SK-N-SH (cell line): Measurements from ENCODE around the gene ESPNL. TPM values are rescaled to one million over a fixed set of nuclear protein-coding genes. Genes with fewer than 3 reads are reported as not detected.
A peak's percentile ranks its signal among the peaks of the same experiment; 100 is the strongest.

Experiments used
- CTCF ChIA-PET: fragments of 300-600, 350-600 bp; formaldehyde crosslinking; extraction: SDS; loops from one replicate; lab custom pipeline; 2021; lab: Yijun Ruan, JAX
- POLR2A ChIA-PET: fragments of 350-600 bp; sonication (Branson Sonifier 250); formaldehyde crosslinking; extraction: SDS; loops from one replicate; lab custom pipeline; 2020; ENCODE audit warnings: antibody characterized with exemption, inconsistent platforms; lab: Yijun Ruan, JAX
- DNase-seq: peaks from one replicate; pipeline ENCODE4 v3.0.0; 2012
- H2AFZ ChIP-seq: fragments of 200-600 bp; sonication (generic); 2 replicates; pipeline ENCODE4 v1.8.1; 2016; ENCODE audit warnings: antibody characterized with exemption, mild to moderate bottlenecking, low read depth
- H3F3A ChIP-seq: fragments of 200-600 bp; sonication (generic); replicated peaks from 2 replicates; pipeline ENCODE3; 2016; ENCODE audit warnings: antibody characterized with exemption, mild to moderate bottlenecking; ENCODE audit not compliant: insufficient read depth
- H3K27ac ChIP-seq, 2 experiments: fragments of 200-500 bp in 1 of 2; fragments of 200-600 bp in 1 of 2; sonication (Bioruptor generic) in 1 of 2; sonication (generic), shearing (Covaris generic) in 1 of 2; 2 replicates each; pipeline versions ENCODE4 v1.5.1 to v1.6.1; 2014 to 2016; ENCODE audit warnings: low read depth in 2 of 2, inconsistent platforms in 1 of 2, low read length in 1 of 2, mild to moderate bottlenecking in 1 of 2, mixed read lengths in 1 of 2
- H3K27me3 ChIP-seq: fragments of 200-600 bp; sonication (generic), shearing (Covaris generic); 2 replicates; pipeline ENCODE4 v1.6.1; 2016; ENCODE audit warnings: mixed run types; ENCODE audit not compliant: insufficient read depth
- H3K36me3 ChIP-seq, 2 experiments: fragments of 200-500 bp in 1 of 2; fragments of 200-600 bp in 1 of 2; sonication (Bioruptor generic) in 1 of 2; sonication (generic) in 1 of 2; replicated peaks in 1 of 2; 2 replicates each; pipeline versions ENCODE3 to v1.5.1; 2014 to 2016; ENCODE audit warnings: low read length in 1 of 2, mild to moderate bottlenecking in 1 of 2; ENCODE audit not compliant: insufficient read depth in 2 of 2, control insufficient read depth in 1 of 2
- H3K4me1 ChIP-seq, 2 experiments: fragments of 200-500 bp in 1 of 2; fragments of 200-600 bp in 1 of 2; sonication (Bioruptor generic) in 1 of 2; sonication (generic), shearing (Covaris generic) in 1 of 2; 2 replicates each; pipeline versions ENCODE4 v1.5.1 to v1.6.1; 2014 to 2016; ENCODE audit warnings: low read depth in 1 of 2, low read length in 1 of 2, mixed run types in 1 of 2; ENCODE audit not compliant: insufficient read depth in 2 of 2, control insufficient read depth in 1 of 2
- H3K4me2 ChIP-seq: fragments of 200-600 bp; sonication (generic), shearing (Covaris generic); 2 replicates; pipeline ENCODE4 v1.6.1; 2017; ENCODE audit warnings: mixed run types
- H3K4me3 ChIP-seq, 2 experiments: fragments of 200-500 bp in 1 of 2; fragments of 200-600 bp in 1 of 2; sonication (Bioruptor generic) in 1 of 2; sonication (generic), shearing (Covaris generic) in 1 of 2; 2 replicates each; pipeline versions ENCODE4 v1.5.1 to v1.8.1; 2014 to 2016; ENCODE audit warnings: low read depth in 2 of 2, inconsistent platforms in 1 of 2, low read length in 1 of 2, mild to moderate bottlenecking in 1 of 2, mixed read lengths in 1 of 2, moderate library complexity in 1 of 2
- H3K79me2 ChIP-seq: fragments of 200-600 bp; sonication (generic); 2 replicates; pipeline ENCODE4 v1.8.1; 2017; ENCODE audit warnings: mild to moderate bottlenecking; ENCODE audit not compliant: insufficient read depth
- H3K9ac ChIP-seq: fragments of 200-600 bp; sonication (generic); 2 replicates; pipeline ENCODE4 v1.6.1; 2017; ENCODE audit warnings: mixed run types
- H3K9me2 ChIP-seq: fragments of 200-600 bp; sonication (generic); 2 replicates; pipeline ENCODE4 v1.6.1; 2017; ENCODE audit warnings: mixed run types
- H3K9me3 ChIP-seq: fragments of 200-600 bp; sonication (generic); 2 replicates; pipeline ENCODE4 v1.6.1; 2017; ENCODE audit warnings: mixed run types, mild to moderate bottlenecking, moderate library complexity
- H4K20me1 ChIP-seq: fragments of 200-600 bp; sonication (generic); 2 replicates; pipeline ENCODE4 v1.6.1; 2017; ENCODE audit warnings: mild to moderate bottlenecking, mixed run types; ENCODE audit not compliant: insufficient read depth
- ELF1 ChIP-seq: IDR thresholded peaks from 2 replicates; pipeline ENCODE4 v1.4.0; 2012
- EZH2phosphoT487 ChIP-seq: fragments of 200-600 bp; sonication (generic); IDR thresholded peaks from 2 replicates; pipeline ENCODE4 v1.6.1; 2017; ENCODE audit warnings: low read depth, mixed run types, mild to moderate bottlenecking, antibody characterized with exemption, moderate library complexity, borderline replicate concordance
- FOSL2 ChIP-seq: IDR thresholded peaks from 2 replicates; pipeline ENCODE4 v1.4.0; 2012; ENCODE audit warnings: low read depth, mild to moderate bottlenecking, moderate library complexity, borderline replicate concordance
- FOXJ3 ChIP-seq: sonication (generic); formaldehyde crosslinking; IDR thresholded peaks from 2 replicates; pipeline ENCODE4 v1.5.1; 2020; ENCODE audit warnings: mild to moderate bottlenecking, missing genetic modification reagents
- FOXM1 ChIP-seq: IDR thresholded peaks from 2 replicates; pipeline ENCODE4 v1.4.0; 2012; ENCODE audit warnings: low read depth, mild to moderate bottlenecking
- GABPA ChIP-seq: IDR thresholded peaks from 2 replicates; pipeline ENCODE4 v1.4.0; 2012; ENCODE audit warnings: low read depth, mild to moderate bottlenecking
- GATA2 ChIP-seq: sonication (generic); formaldehyde crosslinking; IDR thresholded peaks from 2 replicates; pipeline ENCODE4 v1.5.0; 2020; ENCODE audit warnings: mild to moderate bottlenecking, missing genetic modification reagents
- MEF2A ChIP-seq: IDR thresholded peaks from 2 replicates; pipeline ENCODE4 v1.4.0; 2012; ENCODE audit warnings: low read depth, borderline replicate concordance
- NRF1 ChIP-seq: IDR thresholded peaks from 2 replicates; pipeline ENCODE4 v1.6.1; 2012; ENCODE audit warnings: low read depth, mild to moderate bottlenecking, low read length
- POLR2AphosphoS5 ChIP-seq: IDR thresholded peaks from 2 replicates; pipeline ENCODE4 v1.6.1; 2012; ENCODE audit warnings: low read depth, low read length
- RAD21 ChIP-seq: IDR thresholded peaks from 2 replicates; pipeline ENCODE4 v1.6.1; 2012; ENCODE audit warnings: mild to moderate bottlenecking, low read length
- RXRA ChIP-seq: IDR thresholded peaks from 2 replicates; pipeline ENCODE4 v1.4.0; 2012; ENCODE audit warnings: low read depth, mild to moderate bottlenecking, borderline replicate concordance
- SIN3A ChIP-seq: IDR thresholded peaks from 2 replicates; pipeline ENCODE4 v1.6.1; 2012; ENCODE audit warnings: low read depth, mild to moderate bottlenecking, low read length, moderate library complexity, borderline replicate concordance
- SMC3 ChIP-seq: IDR thresholded peaks from 2 replicates; pipeline ENCODE4 v1.6.1; 2012; ENCODE audit warnings: low read depth, low read length, improper control_type of control experiment
- TCF12 ChIP-seq: IDR thresholded peaks from 2 replicates; pipeline ENCODE4 v1.4.0; 2012
- WGBS: methylation state at CpG from one replicate; pipeline ENCODE4 v1.1.6; 2017; ENCODE audit warnings: low lambda C conversion rate; 5-methylcytosine and 5-hydroxymethylcytosine counted together
- polyA plus RNA-seq, 3 experiments: library from polyadenylated mRNA; depleted of rRNA; stranded (reverse); fragments of >200 nt; gene quantifications; 2 replicates each; pipeline ENCODE4 v1.2.3, GENCODE V29; 2012
- TF ChIP-seq, protein P1 (sequence below): IDR thresholded peaks from 2 replicates; pipeline ENCODE4 v1.6.1; 2012; ENCODE audit warnings: mild to moderate bottlenecking, low read depth, low read length, moderate library complexity
- TF ChIP-seq, protein P2 (sequence below): IDR thresholded peaks from 2 replicates; pipeline ENCODE4 v1.4.0; 2012; ENCODE audit warnings: low read depth
- TF ChIP-seq, protein P3 (sequence below): fragments of 150-350 bp; IDR thresholded peaks from 2 replicates; pipeline ENCODE4 v1.6.1; 2017; ENCODE audit warnings: antibody characterized with exemption, low read length, low read depth, borderline replicate concordance

The ESPNL gene
- polyA plus RNA-seq, 1 of the 3 experiments (the other 2 are of a cell fraction) = 0.05 TPM

DNA sequence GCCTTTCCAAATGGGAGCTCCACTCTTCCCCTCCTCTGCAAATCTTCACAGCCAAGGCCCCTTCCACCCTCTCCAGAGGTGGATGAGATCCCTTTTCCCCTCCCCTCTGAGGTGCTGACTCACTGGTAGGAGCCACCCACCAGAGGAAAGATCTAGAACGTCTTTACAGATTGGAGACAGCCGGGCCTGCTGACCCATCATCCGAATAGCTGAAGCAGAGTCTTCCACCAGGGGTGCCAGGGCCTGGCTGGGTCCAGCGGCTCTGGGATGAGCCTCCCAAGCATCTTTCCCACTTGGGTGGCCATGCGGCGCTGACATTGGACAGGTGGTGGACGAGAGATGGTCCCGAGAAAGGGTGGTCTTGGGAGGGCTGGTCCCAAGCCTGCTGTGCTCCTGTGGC, 67.6 kb downstream of the ESPNL start:
- peaks cover 0 to 25% of the 10 kb centered on the region in 2 experiments; a peak in 3 of 4 replicates for H3K4me1 ChIP-seq
- CTCF ChIA-PET = interaction anchor here (1.0 to 1.1 kb wide), 3 partner anchors 9 to 309 kb away, joined by 3 to 4 read pairs (median 3); no protein-coding TSS in a partner anchor
- H3K27ac ChIP-seq = peak overlapping the region in 1 of 2 experiments; percentile 96; a peak in 1 of 4 replicates

More for the DNA sequence above, 67.6 kb downstream of the ESPNL start:
- Histone ChIP-seq H3K9me3 (no peaks in the 10 kb centered on the region), H3K79me2 (no peaks in the 10 kb centered on the region), H3K4me3 (no peak overlapping the region), H3K9ac (no peak overlapping the region), H2AFZ (no peak overlapping the region), H3K27me3 (no peaks in the 10 kb centered on the region), H4K20me1 (no peaks in the 10 kb centered on the region)
- POLR2A ChIA-PET = interaction anchor here (0.8 kb wide), 1 partner anchor 9 kb away, joined by 3 read pairs; no protein-coding TSS in a partner anchor
- WGBS = 96% methylated on average over 4 of the region's 8 CpGs
- DNase-seq = peak; percentile 19
- TF ChIP-seq MEF2A (no peak), SMC3 (no peak), FOXJ3 (CRISPR knock-in tag) (no peak), RAD21 (no peak), GATA2 (no peak), TCF12 (no peak), GABPA (no peak), NRF1 (no peak), FOXM1 (no peak), RXRA (no peak), EZH2phosphoT487 (no peak), SIN3A (no peak), ELF1 (no peak), FOSL2 (no peak), POLR2AphosphoS5 (no peak)
- TF ChIP-seq, protein P1, sequence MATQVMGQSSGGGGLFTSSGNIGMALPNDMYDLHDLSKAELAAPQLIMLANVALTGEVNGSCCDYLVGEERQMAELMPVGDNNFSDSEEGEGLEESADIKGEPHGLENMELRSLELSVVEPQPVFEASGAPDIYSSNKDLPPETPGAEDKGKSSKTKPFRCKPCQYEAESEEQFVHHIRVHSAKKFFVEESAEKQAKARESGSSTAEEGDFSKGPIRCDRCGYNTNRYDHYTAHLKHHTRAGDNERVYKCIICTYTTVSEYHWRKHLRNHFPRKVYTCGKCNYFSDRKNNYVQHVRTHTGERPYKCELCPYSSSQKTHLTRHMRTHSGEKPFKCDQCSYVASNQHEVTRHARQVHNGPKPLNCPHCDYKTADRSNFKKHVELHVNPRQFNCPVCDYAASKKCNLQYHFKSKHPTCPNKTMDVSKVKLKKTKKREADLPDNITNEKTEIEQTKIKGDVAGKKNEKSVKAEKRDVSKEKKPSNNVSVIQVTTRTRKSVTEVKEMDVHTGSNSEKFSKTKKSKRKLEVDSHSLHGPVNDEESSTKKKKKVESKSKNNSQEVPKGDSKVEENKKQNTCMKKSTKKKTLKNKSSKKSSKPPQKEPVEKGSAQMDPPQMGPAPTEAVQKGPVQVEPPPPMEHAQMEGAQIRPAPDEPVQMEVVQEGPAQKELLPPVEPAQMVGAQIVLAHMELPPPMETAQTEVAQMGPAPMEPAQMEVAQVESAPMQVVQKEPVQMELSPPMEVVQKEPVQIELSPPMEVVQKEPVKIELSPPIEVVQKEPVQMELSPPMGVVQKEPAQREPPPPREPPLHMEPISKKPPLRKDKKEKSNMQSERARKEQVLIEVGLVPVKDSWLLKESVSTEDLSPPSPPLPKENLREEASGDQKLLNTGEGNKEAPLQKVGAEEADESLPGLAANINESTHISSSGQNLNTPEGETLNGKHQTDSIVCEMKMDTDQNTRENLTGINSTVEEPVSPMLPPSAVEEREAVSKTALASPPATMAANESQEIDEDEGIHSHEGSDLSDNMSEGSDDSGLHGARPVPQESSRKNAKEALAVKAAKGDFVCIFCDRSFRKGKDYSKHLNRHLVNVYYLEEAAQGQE = no peak
- TF ChIP-seq, protein P2, sequence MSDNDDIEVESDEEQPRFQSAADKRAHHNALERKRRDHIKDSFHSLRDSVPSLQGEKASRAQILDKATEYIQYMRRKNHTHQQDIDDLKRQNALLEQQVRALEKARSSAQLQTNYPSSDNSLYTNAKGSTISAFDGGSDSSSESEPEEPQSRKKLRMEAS = no peak
- TF ChIP-seq, protein P3, sequence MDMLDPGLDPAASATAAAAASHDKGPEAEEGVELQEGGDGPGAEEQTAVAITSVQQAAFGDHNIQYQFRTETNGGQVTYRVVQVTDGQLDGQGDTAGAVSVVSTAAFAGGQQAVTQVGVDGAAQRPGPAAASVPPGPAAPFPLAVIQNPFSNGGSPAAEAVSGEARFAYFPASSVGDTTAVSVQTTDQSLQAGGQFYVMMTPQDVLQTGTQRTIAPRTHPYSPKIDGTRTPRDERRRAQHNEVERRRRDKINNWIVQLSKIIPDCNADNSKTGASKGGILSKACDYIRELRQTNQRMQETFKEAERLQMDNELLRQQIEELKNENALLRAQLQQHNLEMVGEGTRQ = no peak
- TF ChIP-seq, all 33 proteins: peak for 0
- peaks cover 0 to 36% of the 10 kb centered on the region in 2 experiments for H3K36me3 ChIP-seq
- H3F3A ChIP-seq = peaks cover 29% of the 10 kb centered on the region
- no peak overlapping the region for H3K4me2 ChIP-seq
- H3K9me2 ChIP-seq = no peaks in the 10 kb centered on the region
